GM19455 (cell line): ENCODE results near the gene MPND.

Source experiments
- ATAC-seq: cut with Tn5 transposase; IDR thresholded peaks from one replicate; pipeline ENCODE4 v1.9.1; 2021; ENCODE audit not compliant: unreplicated experiment

The MPND gene

GRCh38 chr19:4363571-4364304 lies 20.4 kb downstream of the MPND start:
- no peak for ATAC-seq

GRCh38 chr19:4365341-4365740 lies 22.0 kb downstream of the MPND start:
- no peak for ATAC-seq

DNA sequence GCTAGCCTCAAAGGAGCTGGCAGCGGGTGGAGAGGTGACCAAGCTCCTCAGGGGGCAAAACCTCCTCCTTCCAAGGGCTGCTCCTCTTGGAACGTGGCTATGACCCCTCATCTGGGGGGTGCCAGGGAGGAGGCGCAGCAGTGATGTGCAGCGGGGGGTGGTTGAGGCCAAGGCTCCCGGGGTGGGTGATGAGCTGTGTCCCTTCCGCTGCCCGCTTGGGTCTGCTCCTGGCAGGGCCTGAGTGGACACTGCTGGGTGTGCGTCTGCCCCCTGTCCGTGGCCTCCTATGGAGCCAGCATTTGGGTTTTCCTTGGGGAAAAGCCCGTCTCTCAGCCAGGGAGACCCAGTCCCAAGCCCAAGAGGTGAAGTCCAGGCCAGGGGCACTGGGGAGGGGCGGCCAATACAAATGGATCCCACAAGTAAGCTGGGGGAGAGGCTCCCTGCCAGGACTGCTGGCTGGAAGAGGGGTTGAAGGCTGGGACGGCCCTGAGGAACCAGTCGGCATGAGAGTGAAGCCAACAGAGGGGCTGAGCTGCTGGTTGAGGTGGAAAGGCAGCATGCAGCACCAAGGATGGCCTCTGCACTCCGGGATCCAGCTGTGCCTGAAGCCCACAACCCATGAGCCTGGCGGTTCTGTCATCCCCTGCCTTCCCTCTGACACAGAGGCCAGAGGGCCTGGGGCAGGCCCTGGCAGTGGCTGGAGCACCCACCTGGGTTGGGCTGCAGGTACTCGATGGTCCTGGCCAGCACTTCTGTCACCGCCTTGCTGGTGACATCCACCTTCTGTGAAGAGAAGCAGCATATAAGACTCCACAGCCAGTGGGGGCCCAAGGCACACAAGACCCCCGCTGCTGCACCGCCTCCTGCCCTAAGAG lies 22.7 kb downstream of the MPND start:
- no peak for ATAC-seq

- ATAC-seq: no peak
These were observed 23.4 kb downstream of the MPND start for GRCh38 chr19:4366666-4367335.

- no peak for ATAC-seq
These were observed 24.0 kb downstream of the MPND start for GRCh38 chr19:4367336-4367723.

- no peak for ATAC-seq
These were observed 24.4 kb downstream of the MPND start for GRCh38 chr19:4367781-4368127.

DNA sequence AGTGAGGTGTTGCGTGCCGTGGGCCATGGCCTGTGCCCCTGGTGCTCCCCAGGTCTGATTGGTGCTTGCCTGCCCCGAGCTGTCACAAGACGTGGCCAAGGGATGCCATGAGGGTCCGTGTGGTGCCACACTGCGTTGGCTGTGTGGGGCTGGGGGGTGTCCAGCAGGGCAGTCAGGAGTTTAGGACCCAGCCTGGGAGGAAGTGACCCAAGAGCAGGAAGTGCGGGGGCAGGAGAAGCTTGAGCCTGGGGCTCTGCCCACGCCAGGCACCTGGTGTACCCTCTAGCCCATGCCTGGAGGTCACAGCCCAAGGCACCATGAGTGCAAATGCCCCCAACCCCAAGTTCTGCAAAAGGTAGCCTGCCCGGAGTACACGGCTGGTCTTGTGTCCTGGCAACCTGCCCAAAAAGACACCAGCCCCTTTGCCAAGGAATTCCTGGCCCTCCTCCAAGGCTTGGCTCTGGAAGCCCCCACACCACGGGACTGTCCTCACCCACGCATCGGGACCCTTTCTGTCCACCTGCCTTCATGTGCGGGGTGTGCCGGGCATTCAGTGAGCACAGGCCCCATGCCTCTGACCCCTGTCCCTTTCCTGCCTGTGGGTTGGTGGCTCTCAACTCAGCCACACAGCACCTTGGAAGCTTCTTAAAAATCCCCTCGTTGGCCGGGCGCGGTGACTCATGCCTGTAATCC lies 24.9 kb downstream of the MPND start:
- ATAC-seq: no peak

DNA sequence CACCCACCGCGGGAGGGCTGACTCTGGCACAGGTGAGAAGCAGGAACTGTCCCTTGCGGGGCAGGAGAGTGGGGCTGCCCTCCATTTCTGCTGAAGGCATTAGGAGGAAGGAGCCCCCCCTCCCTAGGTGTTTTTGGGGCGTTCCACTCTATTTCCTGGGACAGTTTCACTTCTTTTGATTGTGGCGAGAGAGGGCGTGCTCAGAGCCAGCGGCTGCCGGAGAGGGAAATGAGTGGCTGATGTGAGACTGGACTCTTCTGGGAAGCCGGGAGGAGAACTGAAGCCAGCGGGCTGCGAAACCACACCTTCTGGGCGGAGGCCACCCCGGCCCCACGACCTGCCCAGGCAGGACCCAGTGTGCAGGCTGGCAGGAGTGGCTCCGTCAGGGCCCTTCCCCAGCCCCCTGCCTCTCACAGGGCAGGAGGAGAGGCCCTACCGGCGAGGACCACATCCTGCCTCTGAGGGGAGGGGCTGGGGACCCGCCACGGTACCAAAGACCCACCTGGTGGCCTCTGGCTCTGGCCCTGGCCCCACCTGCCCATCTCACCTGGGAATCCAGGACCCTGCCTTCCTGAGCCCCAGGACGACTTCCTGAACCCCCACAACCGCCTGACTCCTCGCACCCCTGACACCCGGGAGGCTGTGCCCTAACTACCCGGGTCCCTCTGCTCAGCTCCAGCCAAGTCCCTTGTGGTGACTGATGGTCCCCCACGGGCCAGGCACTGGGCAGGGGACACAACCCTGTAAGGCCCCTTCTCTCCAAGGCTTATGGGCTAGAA lies 25.9 kb downstream of the MPND start:
- ATAC-seq: peak; percentile 36

GRCh38 chr19:4369888-4370260 lies 26.5 kb downstream of the MPND start:
- peak; percentile 42 for ATAC-seq

DNA sequence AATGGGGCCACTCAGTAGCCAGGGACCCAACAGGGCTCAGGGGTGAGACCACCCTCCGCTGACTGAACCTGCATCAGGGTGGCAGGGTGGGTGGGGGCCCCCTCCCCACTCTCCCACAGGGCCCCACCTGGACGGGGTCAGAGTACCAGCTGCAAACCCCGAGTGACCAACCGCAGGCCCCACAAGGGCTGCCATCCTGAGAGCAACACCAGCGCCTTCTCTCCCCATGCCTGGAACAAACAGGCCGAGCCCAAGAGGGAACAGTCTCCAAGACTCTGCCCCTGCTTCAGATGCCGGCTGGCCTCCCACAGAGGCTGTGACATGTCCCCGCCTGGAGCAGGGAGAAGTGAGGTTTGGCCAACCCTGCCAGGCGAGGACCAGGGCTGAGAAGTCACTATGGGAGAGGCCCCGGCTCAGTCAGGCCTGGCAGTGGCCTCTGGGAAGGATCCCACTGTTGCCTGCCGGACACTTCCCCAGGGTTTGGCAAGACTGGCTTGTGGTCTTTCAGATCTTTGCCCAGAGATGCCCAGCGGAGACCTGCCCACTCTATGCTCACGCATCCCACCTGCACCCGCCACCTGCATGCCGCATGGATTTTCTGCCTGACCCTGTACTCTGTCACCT lies 27.2 kb downstream of the MPND start:
- ATAC-seq: no peak

DNA sequence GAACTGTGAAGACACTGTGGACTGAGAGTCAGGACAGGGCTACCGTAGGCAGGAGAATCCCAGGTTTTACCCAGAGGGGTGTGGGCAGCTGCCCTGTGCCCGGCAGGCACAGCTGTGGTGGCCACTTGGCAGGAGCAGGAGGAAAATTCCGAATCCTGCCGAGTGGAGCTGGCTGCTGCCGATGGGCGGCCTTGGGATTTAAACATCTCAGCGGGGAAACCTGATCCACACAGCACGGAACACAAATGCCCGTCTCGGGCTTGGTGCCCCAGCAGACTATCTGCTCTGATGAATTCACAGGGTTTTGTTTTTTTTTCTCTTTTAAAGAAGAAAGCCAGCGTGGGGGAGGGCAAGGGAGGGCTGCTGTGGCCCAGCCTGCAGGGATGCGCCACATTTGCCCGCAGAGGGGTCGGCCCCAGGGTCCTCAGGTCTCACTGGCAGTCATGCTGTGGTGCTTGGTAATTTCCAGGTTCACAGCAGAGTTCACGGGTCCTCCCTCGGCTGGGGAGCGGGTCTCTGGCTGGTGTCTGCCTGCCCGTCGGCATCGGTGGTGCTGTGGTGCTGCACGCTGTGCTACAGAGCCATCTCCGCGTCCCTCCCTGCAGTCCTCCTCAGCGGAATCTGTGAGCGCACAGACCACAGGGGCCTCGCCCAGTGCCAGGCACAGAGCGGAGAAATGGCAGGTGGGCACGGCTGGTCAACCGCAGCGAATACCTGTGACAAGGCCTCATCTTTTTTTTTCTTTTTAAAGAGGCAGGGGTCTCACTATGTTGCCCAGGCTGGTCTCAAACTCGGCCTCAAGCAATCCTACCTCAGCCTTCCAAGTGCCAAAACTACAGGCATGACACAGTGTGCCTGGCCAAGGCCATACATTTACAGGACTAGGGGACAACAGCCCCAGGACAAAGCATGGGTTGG lies 28.1 kb downstream of the MPND start:
- no peak for ATAC-seq

- no peak for ATAC-seq
These were observed 29.0 kb downstream of the MPND start for GRCh38 chr19:4372165-4373012.

- ATAC-seq: no peak
These were observed 29.6 kb downstream of the MPND start for GRCh38 chr19:4373013-4373367.

DNA sequence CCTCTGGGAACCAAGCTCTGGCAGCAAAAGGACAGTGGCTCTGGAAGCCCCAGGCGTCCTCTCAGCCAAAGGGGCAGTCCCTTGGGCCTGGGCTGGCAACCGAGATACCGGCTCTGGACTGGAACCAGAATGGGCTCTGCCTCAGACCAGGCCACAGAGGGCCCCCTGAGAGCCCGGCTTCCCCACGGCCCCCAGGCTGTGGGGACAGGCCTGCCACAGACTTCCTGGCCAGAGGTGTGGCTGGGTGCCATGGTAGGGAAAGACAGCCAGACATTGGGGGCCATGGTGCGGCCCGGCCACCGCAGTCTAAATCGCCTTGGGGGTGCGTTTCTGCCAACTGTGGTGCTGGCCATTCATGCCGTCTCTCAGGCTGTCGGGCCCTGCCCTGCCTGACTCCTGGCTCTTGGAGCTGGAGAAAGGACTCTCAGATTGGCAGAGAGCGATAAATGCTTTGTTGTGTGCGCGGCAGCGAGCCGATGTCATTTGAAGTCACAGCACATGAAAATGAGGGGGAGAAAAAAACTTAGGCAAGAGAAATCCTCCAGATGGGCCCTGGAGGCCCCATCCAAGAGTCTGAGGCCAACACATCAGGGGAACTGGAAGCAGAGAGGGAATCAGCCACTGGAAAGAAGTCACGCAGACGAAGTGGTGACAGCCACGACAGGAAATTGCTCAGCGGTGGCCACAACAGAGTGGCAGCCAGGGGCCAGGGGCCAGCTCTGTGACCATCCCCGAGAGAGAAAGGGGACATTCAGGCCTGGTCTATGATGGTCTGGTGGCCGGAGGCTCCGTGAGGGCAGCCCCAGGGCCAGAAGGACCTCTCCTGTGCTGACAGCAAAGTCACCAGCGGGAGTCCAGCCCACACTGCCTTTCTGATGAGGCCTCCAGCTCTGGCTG lies 30.5 kb downstream of the MPND start:
- ATAC-seq: no peak

- ATAC-seq: no peak
These were observed 31.3 kb downstream of the MPND start for GRCh38 chr19:4374498-4375163.

DNA sequence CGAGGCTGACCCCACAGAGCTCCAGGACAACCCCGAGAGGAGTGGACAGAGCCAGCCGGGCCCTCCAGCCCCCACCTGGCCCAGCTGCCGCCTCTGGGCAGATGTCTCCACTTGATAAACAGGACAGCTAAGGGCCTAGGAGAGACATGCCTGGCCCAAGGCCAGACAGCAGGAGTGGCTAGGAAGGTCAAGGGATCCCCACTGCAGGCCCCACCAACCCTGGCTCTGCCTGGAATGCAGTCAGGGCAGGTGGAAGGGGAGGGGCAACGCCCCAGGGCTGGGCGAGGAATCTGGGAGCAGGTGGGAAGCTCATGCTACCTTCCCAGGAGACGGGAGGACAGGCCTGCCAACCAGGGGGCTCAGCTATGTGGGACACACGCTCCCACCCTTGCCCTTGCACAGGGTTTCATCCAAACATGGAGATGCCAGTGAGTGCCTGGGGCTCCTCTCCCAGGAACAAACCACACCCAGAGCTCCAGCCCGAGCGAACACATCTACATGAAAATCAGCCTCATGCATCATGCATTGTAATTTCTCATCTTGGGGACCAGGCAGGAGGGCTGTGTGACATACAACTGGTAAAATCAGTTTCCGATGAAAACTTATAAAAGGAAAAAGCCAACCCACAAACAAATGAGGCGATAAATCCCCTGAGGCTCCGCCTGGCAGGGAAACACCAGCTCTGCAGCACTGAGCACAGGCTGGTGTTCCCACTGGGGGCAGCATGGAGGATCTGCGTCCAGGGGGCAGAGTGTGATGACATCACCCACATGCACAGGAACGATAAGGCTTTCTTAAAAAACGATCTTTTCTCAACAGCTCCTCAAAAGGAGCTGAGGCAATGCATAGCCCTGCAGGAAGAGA lies 32.0 kb downstream of the MPND start:
- no peak for ATAC-seq
